Activated CD4-positive, alpha-beta T cell treated with anti-CD3 and anti-CD28 coated beads, Interleukin-10, Interleukin-2, amounts not matched to agents 100 ng/mL and 50 ng/mL, durations not matched to agents 16 hours and 8 hours (primary cell): ENCODE measurements around the gene P3R3URF.
"Not testable (repeated sequence)": the region's sequence is repeated elsewhere in the genome, so short reads cannot be mapped to it uniquely, and the experiment has no call there.

Experiments
- DNase-seq: peaks from one replicate; pipeline ENCODE4 v3.0.0-alpha.2; 2020

Gene P3R3URF

DNA sequence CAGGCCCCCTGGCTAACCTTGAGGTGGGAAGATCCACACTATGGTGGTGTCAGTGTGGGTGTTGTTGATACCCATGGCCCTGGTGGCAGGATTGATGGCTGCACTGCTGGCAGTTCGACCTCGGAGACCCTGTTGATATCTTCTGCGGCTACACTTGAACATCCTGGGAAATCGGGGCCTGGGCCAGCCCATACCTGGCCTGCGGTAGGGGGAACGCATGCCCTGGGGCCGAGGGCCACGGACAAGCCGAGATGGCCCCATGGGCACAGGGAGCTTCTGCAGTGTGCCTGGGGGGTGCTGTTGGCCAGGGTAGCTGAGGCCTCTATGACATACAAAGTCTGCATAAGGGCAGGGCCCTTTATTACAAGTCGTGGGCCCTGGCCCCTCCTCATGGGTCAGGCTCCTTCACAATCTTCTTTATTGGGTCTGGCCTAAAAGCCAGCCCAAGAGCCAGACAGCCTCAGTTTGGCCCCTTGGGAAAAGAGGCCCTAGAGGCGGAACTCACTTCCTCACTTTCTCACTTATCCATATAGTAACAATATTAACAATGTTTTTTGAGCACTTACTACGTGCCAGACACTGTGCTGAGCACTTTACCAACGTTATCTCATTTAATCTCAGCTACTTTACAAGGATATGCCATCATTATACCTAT is at the start of gene P3R3URF:
P3R3URF (minus strand) TSS at position 278 of the 655 bp plus-strand sequence; CDS start at position 261, 17 bp downstream.
- DNase-seq = no peak

DNA sequence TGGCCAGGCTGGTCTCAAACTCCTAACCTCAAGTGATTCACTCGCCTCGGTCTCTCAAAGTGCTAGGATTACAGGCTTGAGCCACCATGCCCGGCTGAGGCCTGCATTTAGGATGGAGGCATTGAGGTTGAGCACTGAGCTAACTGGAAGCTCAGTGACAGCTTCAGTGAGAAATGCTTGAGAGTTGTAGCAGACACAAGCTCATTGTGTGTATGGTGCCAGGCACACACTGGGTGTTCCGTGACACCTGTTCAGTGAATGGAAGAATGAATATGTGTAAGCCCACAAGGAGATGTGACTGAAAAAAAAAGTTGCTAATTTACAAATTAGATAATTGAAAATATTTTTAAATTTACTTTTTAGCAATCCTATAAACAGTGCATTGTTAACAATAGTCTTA is 48.7 kb upstream of the P3R3URF start:
- no peak for DNase-seq

DNA sequence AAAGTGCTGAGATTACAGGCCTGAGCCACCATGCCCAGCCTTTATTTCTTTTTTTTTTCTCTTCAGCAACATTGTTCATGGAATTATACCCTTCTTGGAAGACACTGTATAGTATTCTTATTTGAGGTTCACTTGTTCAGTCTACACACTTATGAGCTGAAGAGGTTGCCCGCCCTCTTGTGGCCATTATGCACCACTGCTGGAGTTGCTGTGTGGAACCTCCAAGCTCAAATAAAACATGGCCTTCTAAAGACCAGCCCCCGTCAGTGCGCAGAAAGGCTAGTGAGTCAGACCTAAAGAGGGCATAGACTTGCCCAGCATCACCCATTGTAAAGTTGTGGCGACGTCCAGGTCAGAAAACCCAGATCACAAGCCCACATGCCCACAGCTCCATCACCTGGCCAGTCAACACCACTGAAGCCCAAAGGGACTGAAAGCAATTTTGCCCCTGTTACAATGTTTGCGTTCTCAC is 47.2 kb upstream of the P3R3URF start:
- DNase-seq = peak; percentile 74

DNA sequence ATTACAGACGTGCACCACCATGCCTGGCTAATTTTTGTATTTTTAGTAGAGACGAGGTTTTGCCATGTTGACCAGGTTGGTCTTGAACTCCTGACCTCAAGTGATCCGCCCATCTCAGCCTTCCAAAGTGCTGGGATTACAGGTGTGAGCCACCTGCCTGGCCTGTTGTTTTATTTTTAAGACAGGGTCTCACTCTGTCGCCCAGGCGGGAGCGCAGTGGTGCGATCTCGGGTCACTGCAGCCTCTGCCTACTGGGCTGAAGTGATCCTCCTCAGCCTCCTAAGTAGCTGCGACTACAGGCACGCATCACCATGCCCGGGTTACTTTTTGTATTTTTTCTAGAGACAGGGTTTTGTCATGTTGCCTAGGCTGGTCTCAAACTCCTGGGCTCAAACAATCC is 46.8 kb upstream of the P3R3URF start:
- not testable (repeated sequence) for DNase-seq

DNA sequence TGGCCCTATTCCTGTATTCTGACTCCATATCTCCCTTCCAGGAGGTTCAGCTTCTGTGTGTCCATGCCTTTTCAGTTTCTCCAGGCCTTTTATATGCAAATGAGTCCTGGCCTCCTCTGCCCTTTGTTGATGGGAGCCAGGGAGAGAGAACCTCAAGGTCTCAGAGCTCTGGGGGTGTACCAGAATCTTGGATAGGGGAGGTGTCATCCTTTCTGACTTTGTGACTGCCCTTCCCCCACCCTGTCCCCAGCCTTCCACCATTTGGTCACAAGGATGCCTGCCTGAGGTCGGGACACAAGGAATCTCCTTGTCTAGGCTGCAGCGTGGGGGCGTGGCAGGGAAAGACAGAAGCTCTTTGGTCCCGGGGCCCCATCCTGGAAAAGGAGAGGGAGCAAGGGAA is 45.5 kb upstream of the P3R3URF start:
- DNase-seq = no peak

DNA sequence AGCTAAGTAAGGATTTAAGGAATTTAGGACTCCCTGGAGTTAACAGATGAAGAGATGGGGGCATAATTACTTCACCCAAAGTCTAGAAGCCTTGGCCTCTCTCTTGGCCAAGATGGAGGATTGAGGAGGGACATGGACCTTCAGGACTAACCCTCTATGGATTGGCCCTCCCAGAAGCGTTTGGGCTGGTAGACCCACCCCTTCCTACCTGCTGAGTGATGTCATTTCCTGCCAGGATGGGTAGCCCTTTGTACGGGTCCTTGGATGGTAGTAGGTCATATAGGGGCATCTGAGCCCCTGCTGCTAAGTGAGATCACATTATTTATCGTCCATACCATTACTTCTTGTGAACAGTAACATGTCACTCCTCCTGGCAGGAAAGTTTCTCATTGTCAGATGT is 44.5 kb upstream of the P3R3URF start:
- DNase-seq = peak; percentile 8

DNA sequence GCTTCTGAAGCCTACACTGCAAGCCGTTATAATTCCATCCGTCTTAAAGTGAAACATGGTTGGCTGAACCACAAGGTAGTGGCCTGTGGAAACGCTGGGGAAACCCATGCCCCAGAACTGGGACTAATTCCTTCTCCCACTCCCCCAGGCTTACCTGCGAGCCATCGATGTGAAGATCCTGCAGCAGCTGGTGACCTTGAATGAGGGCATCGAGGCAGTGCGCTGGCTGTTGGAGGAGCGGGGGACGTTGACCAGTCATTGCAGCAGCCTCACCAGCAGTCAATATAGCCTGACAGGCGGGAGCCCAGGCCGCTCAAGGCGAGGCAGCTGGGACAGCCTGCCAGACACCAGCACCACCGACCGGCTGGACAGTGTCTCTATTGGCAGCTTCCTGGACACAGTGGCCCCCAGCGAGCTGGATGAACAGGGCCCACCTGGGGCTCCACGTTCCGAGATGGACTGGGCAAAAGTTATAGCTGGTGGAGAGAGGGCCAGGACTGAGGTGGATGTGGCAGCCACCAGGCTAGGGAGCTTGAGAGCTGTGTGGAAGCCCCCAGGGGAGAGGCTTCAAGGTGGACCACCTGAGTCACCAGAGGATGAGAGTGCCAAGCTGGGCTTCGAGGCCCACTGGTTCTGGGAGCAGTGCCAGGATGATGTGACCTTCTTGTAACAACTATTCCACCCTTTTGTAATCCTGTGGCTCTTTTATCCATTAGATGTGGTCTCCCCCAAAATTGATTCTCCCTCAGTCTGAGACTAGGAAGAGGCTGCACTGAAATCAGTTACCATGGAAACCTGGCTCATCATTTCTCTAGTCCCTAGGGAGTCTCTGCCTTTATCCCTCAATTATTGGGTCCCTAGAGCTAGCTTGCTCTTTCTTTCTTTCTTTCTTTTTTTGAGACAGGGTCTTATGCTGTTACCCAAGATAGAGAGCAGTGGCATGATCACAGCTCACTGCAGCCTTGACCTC is 43.5 kb upstream of the P3R3URF start:
- no peak for DNase-seq

DNA sequence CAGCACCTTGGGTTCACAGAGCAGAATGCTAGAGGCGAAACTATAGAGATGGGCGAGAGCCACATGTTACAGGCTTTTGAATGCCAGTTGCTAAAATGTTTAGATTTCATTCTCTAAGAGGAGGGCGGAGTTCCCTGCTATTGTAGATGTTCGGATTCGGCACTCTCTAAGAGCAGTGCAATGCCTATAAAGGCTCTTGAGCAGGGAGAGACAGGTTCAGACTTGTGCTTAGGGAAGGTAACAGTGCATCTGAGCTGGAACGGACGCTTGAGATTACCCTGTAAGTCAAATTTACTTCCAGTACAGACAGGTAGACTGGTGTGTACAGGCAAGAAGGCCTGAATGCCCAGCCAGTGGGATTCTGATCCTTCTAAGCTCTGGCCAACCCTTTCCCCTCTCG is 42.2 kb upstream of the P3R3URF start:
- no peak for DNase-seq

DNA sequence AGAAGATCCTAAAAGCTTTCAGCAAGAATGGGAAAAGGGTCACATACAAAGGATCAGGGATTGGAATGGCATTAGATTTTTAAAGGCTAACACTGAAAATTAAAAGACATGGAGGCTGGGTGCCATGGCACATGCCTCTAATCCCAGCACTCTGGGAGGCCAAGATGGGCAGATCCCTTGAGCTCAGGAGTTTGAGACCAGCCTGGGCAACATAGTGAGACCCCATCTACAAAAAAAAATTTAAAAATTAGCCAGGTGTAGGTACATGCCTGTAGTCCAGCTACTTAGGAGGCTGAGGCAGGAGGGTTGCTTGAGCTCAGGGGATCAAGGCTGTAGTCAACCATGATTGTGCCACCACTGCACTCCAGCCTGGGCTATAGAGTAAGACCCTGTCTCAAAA is 39.2 kb upstream of the P3R3URF start:
- no peak for DNase-seq

DNA sequence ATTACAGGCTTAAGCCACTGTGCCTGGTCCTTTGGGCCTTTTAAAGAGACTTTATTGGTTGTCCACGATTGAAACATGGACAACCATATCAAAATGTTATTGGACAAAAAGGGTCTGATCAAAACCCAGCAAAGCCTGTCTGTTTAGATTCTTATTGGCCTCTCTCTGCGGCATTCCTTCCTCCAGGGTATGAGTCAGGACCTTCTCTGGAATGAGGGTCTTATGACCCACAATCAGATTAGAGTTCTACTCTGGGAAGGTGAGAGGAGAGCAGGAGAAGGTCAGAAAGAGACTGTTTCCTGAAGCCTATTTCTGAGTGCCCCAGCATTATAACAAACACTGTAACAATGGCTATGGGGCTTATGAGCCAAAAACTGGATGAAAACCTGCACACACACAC is 34.8 kb upstream of the P3R3URF start:
- no peak for DNase-seq

DNA sequence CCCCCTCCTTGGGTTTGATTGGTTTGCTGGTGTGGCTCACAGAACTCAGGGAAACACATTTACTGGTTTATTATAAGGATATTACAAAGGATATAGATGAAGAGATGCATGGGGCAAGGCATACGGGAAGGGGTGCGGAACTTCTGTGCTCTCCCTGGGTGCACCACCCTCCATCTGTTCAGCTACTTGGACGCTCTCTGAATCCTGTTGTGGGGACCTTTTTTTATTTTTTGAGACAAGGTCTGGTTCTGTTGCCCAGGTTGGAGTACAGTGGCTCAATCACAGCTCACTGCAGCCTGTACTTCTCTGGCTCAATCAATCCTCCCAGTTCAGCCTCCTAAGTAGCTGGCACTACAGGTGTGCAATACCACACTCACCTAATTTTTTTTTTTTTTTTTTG is 34.3 kb upstream of the P3R3URF start:
- no peak for DNase-seq

DNA sequence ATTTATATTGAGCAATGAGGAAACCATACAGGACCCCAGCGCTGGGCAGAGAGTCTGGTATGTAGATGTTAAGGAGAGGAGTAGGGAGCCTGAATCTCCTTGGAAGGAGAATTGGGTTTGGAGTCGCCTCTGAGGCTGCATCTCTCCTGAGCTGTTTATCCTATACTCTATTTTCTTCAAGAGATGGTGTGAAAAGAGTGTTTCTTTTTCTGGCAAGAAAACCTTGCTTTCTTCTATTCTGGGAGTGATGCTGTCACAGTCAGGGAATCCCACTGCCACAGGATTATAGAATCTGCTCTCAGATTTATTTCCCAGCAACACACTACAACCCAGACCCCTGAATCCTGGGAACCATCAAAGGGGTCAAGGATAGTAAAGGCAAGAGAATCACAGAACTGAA is 30.1 kb upstream of the P3R3URF start:
- no peak for DNase-seq

DNA sequence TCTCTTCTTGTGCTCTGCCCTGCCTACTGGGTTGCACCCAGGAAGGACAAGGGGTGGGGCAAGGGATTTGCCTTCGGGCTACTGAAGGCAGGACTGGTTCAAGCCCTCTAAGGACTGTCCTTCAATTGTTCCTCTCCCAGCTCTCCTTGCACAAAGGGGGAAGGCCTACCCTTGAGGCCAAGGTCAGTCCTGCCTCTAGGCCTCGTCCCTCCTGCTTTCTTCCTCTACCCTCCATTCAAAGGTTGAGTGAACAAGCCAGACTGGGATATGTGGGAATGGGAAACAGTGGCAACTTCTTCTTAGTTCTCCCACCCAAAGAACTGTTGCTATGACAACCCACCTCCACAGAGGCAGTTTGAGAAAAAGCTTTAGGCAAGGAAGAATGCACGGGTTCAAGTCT is 29.5 kb upstream of the P3R3URF start:
- DNase-seq = no peak

DNA sequence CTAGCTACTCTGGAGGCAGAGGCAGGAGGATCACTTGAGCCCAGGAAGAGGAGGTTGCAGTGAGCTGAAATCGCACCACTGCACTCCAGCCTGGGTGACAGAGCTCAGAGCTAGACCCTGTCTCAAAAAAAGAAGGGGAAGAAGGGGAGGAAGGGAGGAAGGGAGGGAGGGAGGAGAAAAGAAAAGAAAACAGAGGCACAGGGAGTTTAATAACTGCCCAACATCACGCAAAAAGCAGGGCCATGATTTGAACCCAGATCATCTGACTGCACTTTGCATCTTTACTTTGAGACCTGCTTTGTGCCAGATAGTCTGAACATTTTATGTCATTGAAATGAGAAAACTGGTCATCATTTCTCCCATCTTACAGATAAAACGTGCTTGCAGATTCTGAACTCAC is 28.9 kb upstream of the P3R3URF start:
- no peak for DNase-seq

DNA sequence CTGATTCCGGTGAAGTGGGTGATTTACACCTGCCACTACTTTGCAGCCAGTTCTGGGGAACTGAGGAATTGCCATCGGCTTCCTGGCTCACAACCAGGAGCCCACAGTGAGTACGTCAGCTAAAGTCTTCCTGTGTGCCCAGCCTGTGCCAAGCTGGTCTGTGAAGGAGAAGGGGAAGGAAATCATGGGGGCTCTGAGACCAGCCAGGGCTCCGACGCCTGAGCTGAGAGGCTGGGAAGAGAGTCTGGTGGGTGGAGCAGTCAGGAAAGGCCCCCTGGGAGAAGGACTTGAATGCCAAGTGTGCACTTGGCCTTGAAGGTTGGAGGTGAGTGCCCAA is 28.1 kb upstream of the P3R3URF start:
- no peak for DNase-seq

DNA sequence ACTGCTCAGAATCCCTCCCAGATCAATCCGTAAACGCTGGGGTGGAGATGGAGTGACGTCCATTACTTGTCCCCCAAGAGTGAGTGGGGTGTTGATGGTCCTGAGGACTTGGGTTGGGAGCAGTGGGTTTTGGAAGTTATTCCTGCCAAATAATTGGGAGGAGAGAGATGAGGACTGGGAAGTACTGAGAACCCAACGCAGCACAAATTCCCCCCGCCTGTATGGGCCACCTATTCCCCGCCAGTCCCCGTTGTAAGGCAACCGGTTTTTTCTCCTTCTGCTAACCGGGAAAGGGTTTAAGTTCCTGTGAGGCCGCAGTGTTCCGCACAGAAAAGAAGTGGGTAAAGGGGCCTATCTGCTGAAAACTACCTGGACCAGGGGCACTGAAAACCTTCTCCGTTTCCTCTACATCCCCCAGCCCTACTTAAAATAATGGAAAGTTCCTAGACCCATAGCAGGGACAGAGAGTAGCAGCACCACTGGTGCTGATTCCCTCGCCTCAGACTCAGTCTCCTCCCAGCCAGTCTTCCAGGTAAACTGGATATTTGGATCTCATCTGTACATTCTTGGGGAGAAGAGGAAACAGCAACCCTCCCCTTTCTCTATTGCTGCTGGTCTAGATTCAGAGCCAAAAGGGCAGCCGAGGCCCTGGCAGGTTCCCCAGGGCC is 27.6 kb upstream of the P3R3URF start:
- DNase-seq = no peak

DNA sequence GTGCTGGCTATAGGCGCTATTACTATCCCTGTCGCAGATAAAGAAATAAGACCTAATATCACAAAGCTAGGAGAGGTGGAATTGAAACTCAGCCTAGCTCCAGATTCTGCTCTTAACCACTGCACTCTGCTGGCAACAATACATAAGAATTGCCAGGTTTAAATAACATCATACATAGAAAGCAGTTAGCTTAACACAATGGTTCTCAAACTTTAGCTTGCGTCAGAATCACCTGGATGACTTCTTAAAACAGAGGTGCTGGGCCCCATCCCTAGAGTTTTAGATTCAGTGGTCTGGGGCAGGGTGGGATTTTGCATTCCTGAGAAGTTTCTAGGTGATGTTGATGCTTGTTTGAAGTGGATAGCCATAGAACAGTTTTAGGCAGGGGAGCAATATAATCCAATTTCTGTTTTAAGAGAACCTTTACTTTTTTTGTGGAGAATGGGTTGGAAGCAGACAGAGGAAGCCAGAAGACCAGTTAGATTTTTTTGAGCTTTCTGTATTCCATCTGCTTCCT is 23.0 kb upstream of the P3R3URF start:
- DNase-seq = no peak

DNA sequence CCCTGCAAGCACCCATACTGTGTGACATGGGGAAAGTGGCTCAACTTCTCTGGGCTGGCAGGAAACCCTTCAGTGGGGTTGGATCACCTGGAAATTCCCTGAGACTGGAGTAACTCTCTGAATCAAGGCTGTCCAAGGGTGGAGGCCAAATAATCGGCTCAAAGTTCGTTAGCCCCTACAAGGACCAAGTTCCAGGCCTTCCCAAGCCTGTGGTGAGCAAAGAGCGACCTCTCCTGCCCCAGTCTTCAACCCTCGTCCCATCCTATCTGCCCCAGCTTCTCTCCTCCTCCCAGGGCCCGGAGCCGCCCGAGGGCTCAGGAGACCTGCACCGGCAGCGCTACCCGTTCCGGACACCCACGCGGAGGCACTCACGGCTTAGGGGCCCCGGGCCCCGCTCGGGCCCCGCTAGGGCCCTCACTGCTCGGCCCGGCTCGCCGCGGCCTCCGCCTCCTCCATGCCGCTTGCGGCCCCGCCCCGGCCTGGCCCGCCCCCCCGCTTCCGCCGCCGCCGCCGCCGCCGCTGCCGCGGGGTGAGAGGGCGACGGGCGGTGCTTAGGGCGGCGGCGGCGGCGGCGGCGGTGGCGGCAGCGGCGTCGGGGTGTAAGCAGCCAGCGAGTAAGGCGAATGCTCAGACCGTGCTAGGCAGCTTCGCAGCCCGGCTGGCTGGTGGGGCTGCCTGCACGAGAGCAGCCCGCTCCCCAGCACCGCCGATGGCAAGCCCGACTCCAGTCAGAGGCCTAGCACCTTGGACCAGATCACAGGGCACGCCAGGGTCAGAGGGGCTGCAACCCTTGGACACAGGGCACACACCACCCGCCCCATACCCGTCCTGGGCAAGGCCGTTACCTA is 21.9 kb upstream of the P3R3URF start, which contains the start of gene POMGNT1:
POMGNT1 (minus strand) TSS at position 471 of the 848 bp plus-strand sequence. CDS start 613 bp downstream, outside the sequence.
- peak; percentile 83 for DNase-seq

DNA sequence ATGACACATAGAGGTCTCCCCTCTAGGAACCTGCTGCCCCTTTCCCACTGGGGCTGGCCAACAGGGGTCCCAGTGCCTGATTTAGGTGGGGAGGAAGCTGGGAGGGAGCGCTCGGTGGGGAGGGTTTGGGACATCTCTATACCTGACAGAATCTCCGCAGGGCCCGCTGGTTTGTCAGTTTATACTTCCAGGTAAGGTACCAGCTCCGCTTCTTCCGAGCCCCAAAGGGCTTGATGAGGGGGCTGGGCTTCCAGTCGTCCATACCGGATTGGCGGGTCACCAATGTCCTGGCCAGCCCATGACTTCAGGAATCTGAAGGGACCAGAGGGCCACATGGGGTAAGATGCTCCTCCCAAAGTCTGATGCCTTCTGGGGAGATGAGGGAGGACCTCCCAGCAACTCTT is 21.3 kb upstream of the P3R3URF start:
- DNase-seq = no peak

DNA sequence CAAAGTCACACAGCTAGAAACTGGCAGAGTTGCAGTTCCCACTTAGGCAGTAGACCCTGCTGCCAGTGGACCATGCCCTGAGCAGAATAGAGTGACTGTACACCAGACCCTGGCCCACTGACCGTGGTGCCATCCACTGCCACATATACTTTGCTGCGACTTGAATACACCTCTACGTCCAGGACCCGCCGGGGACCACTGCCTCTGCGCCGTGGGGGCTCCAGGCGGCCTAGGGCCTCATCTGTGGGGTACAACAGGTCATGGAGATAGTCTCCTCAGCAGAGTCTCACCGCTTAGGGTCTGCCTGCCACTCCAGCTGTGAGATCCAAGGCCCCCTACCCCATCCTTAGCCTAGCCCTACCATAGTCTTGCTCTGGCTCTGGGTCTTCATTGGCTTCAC is 20.3 kb upstream of the P3R3URF start:
- DNase-seq = no peak

DNA sequence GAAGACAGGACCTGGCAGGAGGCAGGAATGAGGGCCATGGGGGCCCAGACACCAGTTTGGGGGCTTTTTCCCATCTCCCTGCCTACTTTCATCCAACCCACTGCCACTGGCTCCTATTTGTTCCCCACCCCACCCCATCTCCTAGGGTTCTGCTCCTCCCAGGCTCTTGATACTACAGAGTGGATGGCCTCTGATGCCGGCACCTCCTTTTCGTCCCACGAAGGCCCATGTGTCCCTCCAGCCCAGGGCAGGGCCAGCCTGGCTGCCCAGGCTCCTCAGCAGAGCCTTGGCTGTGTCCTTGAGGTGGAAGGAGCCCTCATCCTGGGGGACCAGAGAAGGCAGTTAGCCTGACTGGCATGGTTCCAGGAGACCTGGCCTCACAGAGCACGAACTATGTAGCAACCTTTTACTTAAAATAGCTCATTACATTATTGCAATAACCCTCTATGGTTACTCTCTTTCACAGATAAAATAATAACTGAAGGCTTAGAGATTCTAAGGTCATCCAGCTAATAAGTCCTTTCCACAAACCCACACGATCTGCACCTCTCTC is 18.4 kb upstream of the P3R3URF start:
- DNase-seq = no peak

DNA sequence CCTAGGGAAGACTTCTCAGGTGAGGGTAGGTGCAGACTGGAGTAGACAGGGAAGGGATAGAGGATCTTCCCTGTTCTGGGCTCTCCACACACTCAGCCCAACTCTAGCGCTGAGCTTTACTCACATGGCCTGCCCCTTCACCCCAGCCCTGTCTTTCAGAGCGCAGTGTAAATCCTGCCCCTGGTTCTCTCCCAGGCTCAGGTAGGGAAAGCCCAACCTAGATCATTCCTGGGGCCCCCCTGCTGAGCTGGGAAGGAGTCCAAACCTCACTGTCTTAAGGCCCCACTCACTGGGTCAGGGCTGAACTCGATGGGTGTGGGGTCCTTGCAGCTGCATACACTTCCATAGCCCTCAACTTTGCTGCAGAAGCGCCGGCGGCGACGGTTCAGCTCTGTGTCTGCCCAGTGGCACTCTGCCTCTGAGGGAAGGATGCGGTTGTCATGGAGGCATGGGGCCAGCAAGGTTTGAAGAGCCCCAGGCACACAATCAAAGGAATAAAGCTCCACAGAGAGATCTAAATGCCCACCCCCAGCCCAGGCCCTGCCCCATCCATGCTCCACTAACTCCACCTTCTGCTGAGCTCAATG is 17.8 kb upstream of the P3R3URF start:
- DNase-seq = no peak
